Esophagus muscularis mucosa (tissue), 4 donors: Measurements from ENCODE around the gene CIT.

Experiments used
- CTCF ChIP-seq, 3 experiments: fragments of 200-600 bp in 2 of 3; fragments of 450-650 bp in 1 of 3; sonication (generic) in 2 of 3; IDR thresholded peaks; one replicate each; pipeline ENCODE4 v1.5.1; 2017 to 2019; ENCODE audit warnings: antibody characterized with exemption in 3 of 3, mild to moderate bottlenecking in 2 of 3, moderate library complexity in 1 of 3
- EP300 ChIP-seq: sonication (generic); formaldehyde crosslinking; IDR thresholded peaks from one replicate; pipeline ENCODE4 v1.6.1; 2017; ENCODE audit warnings: antibody characterized with exemption
- POLR2A ChIP-seq: fragments of 450-650 bp; IDR thresholded peaks from one replicate; pipeline ENCODE4 v1.6.1; 2017; ENCODE audit warnings: antibody characterized with exemption, moderate library complexity, mild to moderate bottlenecking, low read depth
- POLR2AphosphoS5 ChIP-seq, 2 donors: sonication (generic); formaldehyde crosslinking; IDR thresholded peaks; one replicate each; pipeline ENCODE4 v1.6.1; 2017; ENCODE audit warnings: antibody characterized with exemption in 2 of 2

DNA sequence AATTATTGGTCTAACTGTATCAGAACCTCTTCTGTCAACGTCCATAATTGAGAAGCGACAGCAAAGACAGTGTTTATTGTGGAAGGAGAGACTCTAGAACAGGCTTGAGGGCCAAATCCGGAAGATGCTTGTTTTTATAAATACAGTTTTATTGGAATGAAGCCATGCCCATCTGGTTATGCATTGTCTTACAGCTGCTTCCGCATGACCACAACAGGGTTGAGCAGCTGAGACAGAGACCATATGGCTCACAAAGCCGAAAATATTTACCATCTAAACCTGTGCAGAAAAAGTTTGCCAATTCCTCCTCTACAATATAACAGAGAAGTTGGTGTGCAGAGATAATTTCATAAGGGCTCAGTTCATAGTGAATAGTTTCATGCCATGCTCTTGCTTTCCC is 184.7 kb downstream of the CIT start:
- TF ChIP-seq POLR2AphosphoS5 (IDR thresholded peaks at IDR 0.05) (no peak), CTCF (IDR thresholded peaks at IDR 0.05) (no peak), POLR2A (no peak), EP300 (no peak)
